SK-N-MC (cell line): ENCODE measurements around the gene TFB2M.

ENCODE experiments used
- EZH2 ChIP-seq: fragments of 200-600 bp; sonication (generic); IDR thresholded peaks from one replicate; pipeline ENCODE4 v1.6.1; 2017; ENCODE audit warnings: antibody characterized with exemption
- POLR2AphosphoS5 ChIP-seq: IDR thresholded peaks from 2 replicates; pipeline ENCODE4 v1.6.1; 2012; ENCODE audit warnings: mild to moderate bottlenecking, low read depth, low read length, borderline replicate concordance

GRCh38 chr1:246591958-246592357 is 25.9 kb upstream of the TFB2M start:
- TF ChIP-seq POLR2AphosphoS5, result no peak
- no peak for TF ChIP-seq EZH2
